Skin of body (tissue), 2 donors: ENCODE results near the gene NOTCH1. TPM values are rescaled to one million over a fixed set of nuclear protein-coding genes. Genes with fewer than 3 reads are reported as not detected.

ENCODE experiments used
- DNase-seq: peaks from one replicate; lab custom pipeline; 2025; lab: John Stamatoyannopoulos, UW
- total RNA-seq: library from RNA; depleted of rRNA; stranded (reverse); fragments of >200 nt; gene quantifications from one replicate; pipeline ENCODE4 v1.2.3, GENCODE V29; 2014

The NOTCH1 gene
- total RNA-seq, 1 donor from 2014 or later, result 47.7 TPM

DNA sequence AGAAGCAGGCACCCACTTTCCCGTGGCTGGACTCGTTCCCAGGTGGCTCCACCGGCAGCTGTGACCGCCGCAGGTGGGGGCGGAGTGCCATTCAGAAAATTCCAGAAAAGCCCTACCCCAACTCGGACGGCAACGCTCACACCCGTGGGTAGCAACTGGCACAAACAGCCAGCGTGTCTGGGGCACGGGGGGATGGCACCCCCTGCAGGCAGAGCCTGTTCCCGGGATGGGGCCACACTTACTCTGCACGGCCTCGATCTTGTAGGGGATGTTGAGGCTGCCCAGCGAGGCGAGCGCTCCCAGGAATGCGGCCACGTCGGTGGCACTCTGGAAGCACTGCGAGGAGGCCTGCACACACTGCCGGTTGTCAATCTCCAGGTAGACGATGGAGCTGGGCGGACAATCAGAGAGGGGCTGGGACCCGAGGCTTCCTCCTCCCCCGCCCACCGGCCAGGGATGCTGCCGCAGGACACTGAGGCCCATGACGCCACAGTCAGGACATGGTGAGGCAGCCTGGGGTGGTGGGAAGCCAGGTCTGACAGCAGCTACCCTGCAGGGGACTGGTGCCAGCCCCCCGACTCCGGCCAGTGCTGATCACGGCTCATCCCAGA lies 42.8 kb downstream of the NOTCH1 start:
- no peak for DNase-seq

DNA sequence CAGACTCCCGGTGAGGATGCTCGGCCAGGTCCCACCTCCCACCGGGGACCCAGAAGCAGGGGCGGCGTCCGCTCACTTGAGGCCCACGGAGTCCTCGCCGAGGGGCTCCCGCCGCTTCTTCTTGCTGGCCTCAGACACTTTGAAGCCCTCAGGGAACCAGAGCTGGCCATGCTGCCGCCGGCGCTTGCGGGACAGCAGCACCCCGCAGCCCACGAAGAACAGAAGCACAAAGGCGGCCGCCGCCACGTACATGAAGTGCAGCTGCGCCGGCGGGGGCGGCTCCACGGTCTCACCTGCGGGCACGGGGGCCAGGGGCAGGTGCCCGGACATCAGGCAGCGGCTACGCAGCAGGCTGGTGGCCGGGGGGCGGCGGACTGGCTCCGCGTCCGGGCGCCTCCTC lies 43.7 kb downstream of the NOTCH1 start:
- no peak for DNase-seq

DNA sequence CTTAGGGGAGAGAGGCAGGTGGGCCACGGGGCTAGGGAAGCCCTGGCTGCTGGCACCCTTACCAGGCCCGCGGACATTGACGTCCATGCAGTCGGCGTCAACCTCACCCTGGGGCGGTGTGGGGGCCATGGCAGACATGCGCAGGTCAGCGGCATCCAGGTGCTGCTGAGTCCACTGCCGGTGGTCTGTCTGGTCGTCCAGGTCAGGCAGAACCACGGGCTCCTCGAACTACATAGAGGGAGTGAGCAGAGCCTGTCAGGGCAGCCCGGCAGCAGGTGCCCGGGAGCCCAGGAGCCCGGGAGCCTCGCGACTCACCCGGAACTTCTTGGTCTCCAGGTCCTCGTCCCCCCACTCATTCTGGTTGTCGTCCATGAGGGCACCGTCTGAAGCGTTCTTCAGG lies 44.2 kb downstream of the NOTCH1 start:
- no peak for DNase-seq

DNA sequence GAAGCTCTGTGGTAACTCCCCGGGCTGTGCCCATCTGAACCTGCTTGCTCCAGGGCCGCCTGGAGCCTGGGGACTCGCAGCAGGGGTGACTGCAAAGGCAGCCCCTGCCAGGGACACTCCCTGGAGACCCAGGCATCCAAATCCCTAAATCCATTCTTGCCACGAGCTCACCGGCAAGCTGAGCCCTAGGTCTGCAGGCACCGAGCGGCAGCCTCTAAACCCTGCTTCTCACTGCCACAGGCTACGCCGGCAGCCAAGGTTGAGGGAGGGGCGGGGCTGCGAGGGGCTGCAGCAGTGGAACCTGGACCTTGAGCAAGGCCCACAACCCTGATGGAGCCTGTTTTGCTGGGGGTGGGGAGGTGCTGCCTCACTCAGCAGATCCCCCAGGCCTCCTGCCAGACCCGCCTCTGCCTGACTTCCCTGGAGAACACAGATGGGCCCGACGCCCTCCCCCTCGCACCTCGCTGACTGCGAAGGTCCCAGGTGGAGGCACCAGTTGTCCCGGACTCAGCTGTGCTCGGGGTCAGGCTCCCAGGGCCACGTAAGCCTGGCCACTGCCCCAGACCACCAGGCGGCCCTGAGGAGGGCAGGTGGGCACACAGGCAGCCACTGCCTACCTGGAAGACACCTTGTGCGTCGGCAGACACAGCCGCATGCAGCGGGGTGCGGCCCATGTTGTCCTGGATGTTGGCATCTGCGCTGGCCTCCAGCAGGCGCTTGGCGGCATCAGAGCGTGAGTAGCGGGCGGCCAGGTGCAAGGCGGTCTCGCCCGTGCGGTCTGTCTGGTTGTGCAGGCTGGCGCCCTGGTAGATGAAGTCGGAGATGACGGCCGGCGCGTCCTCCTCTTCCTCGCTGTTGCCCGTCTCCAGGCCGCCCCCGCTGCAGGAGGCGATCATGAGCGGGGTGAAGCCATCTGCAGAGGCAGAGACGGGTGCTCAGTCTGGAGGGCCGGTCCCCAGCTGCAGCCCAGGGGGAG lies 45.6 kb downstream of the NOTCH1 start:
- DNase-seq, result no peak

DNA sequence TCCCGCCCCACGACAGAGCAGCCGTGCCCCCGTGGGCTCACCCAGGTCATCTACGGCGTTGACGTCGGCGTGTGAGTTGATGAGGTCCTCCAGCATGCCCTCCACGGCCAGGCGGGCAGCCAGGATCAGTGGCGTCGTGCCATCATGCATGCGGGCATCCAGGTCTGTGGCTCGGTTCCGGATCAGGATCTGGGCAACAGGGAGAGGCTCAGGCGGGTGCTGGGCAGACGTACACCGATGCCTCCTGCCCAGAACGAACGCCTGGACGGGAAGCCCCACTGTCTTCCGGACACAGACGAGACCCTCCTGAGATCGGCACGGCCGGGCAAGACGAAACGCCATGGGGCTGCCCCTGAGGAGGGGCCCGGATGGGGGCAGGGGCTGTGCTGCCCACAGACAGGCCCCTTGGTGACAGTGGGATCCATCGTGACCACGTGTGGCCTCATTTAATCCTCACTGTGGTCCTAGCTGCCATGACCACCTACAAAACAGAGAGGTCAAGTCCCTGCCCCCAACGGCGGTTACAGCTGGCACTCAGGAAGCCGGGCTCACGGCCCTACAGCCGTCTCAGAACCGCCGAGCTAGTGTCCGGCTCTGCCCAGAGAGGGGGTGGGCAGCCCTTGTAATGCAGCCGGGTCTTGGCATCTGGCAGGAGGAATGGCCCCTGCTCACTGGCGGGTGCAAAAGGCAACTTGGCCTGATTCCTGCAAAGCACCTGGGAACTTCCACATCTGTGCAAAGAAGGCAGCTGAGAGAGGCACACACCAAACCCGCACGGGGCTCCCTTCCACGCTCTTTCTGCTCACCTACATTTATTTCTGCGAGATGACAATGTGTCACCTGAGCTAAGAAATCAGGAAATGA lies 46.5 kb downstream of the NOTCH1 start:
- no peak for DNase-seq

DNA sequence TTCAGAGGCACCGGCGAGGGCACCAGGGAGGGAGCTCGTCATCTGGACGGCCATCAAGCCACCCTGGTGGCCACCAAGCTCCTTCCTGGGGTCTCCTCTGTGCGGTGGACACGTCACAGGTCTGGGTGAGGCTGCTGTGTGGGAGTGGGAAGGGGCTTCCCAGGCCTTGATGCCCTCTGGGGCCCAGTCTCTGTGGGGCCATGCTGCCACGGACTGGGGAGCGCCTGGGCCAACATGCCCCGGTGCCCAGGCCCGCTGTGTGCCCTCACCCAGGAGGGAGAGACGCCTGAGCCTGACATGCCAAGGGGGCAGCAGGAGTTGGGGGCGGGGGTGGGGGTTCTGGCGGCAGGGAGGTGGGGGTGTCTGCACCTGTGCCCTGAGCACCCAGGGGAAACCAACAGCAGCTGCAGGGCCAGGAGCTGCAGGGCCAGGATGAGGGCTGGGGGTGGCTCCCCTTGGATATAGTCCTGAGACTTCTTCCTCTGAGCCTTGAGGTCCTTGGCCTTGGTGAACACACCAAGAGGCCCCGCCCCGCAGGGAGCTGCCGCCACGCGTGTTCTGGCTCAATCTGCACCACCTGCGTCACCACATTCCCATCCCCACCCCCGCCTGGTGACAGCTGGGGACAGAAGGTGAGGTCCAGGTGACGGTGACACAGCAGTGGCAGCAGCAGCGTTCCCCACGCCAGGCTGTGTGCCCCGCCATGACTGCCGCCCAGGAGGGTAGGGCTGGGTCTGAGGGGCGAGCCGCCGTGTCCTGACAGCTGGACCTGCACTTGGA lies 47.7 kb downstream of the NOTCH1 start:
- no peak for DNase-seq

DNA sequence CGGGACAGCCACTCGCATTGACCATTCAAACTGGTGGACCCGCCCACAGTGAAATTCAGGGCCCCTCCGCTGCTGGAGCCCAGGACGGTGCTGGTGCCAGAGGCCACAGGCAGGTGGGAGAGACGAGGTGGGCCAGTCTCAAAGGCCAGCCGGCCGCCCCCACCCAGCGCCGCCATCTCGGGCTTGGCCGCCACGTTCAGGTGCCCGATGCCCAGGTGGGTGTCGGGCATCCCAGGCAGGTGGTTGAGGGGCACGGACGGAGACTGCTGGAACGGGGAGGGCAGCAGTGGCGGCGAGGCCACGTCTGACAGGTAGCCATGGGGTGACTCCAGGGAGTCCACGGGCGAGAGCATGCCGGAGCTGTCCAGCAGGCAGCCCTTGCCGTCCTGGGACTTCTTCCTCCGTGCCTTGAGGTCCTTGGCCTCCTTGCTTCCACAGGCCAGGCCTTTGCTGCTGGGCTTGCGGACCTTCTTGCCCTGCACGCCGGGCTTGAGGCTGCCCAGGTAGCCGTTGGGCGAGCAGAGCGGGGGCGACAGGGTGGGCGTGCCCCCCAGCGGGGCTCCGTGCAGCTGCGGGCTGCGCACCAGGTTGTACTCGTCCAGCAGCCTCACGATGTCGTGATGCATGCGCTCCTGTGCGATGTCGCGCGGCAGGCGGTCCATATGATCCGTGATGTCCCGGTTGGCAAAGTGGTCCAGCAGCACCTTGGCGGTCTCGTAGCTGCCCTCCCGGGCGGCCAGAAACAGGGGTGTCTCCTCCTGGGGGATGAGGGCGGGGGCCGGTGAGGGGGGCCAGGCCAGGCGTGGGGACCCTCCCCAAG lies 48.8 kb downstream of the NOTCH1 start:
- DNase-seq, result no peak

DNA sequence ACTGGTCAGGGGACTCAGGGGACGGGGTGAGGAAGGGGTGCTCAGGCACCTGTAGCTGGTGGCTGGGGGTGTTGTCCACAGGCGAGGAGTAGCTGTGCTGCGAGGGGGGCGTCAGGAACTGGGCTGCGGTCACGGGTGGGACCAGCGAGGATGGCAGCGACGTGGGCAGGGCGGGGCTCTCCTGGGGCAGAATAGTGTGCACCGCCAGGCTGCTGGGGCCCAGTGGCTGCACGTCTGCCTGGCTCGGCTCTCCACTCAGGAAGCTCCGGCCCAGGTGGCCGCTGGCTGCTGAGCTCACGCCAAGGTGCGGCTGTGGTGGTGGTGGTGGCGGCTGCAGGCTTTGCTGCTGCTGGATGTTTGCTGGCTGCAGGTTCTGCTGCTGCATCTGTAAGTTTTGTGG lies 49.7 kb downstream of the NOTCH1 start:
- DNase-seq, result no peak

DNA sequence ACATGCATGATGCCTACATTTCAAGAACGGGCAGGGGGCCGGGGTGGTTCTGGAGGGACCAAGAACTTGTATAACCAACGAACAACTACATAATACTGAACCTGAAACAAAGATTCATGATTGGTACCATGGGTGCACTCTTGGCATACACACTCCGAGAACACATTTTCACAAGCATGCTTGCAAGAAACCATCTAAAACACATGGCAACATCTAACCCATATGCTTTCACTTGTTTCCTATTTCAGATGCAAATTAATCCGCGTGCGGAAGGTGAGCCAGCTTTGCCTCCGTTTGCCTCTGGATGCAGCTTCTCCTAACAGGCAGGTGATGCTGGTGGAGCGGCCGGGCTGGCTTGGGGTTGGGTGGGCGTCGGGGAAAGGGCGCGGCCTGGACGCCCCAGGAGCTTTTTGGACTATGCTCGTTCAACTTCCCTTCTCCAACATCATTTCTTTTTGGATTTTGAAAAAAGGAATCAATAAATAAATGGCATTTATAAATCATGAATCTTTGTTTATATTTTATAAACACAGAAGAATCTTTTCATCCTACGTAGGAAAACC lies 50.5 kb downstream of the NOTCH1 start:
- no peak for DNase-seq

DNA sequence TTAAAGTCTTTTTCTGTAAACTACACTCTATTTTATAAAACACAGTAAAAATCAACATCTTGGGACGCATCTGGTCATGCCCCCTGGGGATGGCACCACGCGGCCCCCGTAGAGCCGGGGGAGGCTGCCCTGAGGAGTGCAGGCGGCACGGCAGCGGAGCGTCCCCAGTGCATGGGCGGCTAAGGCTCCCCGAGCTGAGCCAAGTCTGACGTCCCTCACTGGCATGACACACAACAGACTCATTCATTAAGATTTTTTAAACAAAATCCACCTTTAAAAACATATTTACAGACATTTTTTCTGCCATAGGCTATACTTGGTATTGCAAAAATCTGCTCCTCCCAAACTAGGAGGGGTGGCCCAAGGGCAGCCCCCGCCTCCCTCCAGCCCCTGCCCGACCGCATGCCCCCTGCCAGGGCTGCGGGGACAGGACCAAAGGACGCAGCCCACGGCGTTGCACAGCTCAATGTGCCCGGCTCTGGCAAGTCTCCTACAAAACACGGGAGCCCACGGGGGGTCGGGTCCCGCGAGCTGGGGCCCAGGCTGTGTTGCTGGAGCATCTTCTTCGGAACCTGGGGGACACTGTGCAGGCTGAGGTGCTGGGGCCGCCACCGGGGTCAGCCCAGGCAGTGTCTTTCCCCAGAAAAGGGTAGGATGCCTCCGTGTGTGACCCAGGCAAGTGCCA lies 51.2 kb downstream of the NOTCH1 start:
- no peak for DNase-seq

DNA sequence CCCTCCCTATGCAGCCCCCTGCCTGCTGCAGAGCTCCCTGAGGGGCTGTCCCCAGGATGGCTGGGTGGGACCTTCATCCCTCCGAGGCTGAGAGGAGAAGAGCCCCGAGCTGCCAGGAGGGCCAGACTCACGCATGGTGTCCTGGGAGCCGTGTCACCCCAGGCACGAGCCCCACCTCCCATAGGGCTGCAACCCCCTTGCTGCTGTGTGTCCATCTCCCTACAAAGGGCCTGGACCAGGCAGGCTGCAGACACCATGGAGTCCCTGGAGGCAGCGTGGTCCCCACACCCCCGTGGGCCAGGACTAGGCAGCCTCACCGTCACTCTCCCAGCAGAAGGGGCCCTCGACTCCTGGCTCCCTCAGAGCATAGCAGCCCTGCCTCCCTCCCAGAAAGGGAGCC lies 51.8 kb downstream of the NOTCH1 start:
- DNase-seq, result no peak

DNA sequence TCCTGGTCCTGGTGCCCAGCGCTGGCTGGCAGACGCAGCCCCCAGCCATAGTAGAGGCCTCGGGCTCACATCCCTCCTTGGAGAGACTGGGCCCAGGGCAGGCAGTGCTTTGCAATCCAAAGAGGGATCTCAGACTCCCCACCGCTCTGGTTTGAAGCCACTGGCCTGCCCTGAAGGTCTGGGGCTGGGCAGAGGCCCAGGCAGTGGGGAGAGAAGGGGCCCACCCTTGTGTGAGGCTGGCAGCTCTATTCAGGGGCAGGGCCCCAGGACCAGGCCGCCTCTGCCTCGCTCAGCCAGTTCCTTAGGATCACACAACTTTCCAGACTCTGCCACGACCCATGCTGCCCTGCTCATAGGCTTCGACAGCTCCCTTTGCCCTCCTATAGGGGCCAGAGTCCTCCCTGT lies 52.3 kb downstream of the NOTCH1 start:
- DNase-seq, result no peak

DNA sequence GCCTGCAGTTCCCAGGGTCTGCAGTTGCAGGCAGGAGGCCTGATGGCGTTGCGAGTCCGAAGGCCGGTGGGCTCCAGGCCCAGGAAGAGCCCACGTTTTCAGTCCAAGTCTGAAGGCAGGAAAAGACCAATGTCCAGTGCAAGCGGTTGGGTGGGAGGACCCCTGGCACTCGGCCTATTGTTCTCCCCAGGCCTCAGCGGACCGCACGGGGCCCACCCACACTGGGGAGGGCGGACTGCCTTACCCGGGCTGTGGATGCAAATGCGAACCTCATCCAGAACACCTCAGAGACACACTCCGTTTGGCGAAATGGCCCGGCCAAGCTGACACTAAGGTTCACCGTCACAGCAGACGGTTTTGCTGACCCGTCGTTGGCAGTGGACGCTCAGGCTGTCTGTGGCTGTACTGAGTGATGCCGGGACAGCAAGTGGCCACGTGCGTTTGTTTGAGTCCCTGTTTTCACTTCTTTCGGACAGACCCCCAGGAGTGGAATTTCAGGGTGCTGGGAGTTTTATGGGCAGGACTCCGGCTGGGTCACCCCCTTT lies 52.8 kb downstream of the NOTCH1 start:
- DNase-seq, result no peak

DNA sequence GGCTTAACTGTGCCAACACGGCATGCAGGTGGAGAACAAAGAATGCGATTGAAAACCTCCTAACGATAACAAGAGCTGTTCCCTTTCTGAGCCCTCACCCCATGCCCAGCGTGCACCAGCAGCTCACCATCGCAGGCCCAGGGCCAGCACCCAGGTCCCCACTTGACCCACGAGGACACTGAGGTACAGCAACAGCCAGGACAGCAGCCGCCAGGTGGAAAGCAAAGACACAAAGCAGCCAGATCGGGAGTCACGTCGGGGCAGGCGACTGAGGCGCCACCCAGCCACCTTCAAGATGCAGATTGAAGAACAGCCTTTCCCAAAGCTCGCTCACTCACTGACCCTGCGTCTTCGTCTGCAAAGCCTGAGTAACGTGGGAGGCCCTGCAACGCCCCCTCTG lies 56.1 kb downstream of the NOTCH1 start:
- DNase-seq, result no peak

DNA sequence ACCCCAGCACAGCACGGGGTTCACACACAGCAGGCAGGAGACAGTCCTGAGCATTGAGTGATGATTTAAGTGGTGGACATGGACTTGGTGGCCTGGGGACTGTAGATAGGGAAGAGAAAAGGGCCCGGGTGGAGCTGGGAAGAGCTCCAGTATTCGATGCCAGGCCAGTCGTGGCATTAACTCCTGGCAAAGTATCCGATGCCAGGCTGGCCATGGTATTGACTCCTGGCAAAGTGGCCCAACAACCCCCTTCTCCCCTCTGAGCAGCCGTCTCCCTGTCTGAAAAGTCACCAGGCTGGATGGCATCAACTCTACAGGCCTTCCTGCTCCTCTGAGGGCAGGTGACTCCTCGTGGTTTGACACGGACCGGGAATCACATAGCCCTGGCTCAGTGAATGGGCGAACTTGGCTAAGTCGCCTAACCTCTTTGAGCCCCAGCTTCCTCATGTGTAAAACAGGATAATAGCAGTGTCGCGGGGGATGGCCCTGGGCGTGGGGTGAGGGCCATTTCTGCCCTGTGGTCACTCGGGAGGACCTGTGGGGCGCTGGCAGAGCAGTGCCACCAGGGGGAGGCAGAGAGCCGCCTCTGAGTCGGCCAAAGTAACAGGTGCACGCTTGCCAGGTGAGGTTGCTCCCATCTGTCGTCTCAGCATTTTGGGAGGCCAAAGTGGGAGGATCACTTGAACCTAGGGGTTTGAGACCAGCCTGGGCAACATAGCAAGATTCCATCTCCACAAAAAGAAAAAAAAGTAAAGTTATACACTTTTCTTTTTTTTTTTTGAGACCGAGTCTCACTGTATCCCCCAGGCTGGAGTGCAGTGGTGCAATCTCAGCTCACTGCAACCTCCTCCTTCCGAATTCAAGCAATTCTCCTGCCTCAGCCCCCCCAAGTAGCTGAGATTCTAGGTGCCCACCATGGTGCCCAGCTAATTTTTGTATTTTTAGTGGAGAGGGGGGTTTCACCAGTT lies 57.3 kb downstream of the NOTCH1 start:
- DNase-seq, result no peak

DNA sequence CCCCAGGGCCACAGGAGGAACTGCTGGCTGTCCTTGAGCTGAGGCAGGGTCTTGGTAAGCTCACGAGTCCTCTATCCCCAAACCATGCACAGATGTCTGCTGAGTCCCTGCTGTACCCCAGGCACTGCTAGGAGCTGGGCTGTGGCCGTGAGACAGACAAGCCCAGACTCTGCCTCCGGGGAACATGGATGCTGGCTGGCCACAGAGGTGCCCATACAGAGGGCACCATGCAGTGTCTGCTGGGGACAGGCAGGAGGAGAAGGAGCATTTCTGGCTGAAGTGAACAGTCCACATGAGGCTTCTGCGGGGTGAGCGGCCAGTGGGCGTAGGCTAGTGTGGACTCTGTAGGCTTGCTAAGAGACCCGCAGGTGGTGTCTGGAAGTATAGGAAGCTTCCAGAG lies 58.2 kb downstream of the NOTCH1 start:
- no peak for DNase-seq

DNA sequence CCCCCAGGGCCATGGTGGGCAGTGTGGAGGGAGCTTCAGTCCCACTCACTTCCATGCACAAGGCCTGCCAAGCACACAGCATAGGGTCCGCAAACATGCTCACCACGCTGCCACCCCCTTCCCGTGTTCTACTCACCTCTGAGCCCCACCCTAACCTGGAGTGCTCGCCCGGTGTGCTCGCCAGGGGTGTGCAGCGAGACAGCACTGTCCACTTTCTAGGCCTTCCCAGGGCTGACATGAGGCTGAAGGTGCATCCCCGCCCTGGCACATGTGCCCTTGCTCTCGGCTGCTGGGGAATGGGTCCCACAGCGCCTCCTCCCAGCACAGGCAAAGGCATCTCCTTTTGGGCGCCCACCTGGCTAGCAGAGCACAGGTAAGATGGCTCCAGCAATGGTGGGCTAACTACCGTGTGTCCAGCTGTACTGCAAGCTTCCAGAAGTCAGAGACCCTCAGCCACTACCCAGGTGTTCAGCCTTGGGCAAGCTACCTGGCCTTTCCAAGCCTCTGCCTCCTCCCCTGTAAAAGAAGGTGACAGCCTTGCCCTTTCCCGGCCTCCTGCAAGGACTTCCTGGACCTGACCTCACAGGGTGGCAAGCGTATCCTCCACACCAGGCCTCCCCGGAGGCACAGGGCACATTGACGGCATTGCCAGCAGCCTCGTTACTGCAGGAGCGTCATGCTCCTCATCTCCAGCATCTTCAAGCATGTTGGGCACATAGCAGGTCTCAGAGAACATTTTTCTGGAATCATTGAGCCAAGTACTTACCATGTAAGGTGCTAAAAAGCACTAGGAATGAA lies 58.8 kb downstream of the NOTCH1 start:
- no peak for DNase-seq
